HG02759 (cell line): ENCODE measurements around the gene CACNA2D3.

ENCODE experiments used
- ATAC-seq: cut with Tn5 transposase; IDR thresholded peaks from one replicate; pipeline ENCODE4 v1.9.1; 2021; ENCODE audit warnings: mild to moderate bottlenecking, moderate library complexity; ENCODE audit not compliant: unreplicated experiment

The CACNA2D3 gene

DNA sequence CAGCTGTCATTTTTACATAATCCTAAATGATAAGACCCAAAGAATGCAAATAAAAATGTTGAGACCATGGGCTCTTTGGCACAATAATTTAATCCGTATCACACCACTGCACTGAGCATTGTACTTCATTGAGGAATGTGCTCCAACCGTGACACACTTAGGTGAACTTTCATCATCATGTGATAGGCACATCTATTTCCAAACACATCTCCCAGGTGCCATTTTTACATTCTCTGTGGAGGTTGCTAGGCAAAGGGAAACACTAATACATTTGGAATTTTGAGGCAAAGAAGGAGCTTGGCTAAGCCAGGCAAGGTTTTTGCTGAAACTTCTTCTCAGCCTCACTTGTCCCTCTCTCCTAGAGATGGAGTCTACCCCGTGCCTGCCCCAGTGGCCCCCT, 736.8 kb downstream of the CACNA2D3 start:
- ATAC-seq = no peak

GRCh38 chr3:54861248-54862067, 739.1 kb downstream of the CACNA2D3 start:
- ATAC-seq = no peak

DNA sequence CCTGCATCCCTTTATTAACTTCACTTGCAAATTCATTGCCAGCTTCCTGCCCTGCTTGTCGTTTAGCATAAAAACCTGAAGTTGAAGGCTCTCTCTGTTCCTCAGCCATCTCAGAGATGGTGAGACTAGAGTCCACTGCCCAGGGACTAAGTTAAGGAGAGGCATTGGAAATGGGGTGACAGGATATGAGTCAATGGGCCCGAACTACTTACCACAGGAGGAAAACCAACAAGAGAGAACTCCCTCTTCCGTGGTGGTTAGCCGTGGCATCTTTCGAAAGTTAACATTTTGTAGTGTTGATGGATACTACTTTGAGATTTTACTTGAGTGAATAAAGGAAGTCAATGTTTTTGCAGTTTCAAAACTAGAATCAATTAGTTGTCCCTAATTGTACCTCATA, 740.2 kb downstream of the CACNA2D3 start:
- ATAC-seq = no peak

GRCh38 chr3:54863366-54863765, 741.0 kb downstream of the CACNA2D3 start:
- no peak for ATAC-seq

DNA sequence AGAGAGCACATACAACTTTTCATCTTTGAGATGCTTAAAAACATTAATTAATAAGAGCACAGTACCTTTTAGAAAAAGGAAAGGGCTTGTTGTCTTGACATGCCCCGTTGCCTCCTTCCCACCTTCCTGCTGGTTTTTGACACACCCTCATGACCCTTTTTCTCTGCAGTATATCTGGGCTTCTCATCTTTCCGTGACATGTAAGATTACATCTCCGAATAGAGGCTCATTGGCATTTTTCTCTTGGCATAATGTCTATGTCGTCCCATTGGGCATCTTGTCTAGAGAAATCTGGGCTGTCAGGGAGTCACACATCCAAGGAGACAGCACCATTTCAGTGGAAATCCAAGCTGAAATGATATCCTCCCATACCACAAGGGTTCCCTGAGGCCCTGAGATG, 741.4 kb downstream of the CACNA2D3 start:
- no peak for ATAC-seq

DNA sequence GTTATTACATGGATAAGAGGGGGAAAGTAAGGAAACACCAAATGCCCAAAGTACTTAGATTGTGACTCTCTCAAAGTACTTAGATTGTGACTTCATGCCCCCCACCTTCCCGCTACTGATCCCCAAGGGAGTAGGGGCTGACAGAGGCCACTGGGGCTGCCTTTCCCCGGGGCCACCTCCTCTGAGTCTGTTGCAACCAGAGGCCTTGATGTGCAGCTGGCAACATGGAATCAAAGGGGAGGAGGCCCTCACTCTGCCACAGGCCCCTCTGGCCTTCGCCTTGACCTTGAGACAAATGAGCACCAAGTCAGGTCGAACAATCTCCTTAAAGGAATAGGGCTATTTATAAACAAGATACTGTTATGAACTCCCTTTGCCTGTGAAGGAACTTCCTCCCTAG, 743.0 kb downstream of the CACNA2D3 start:
- ATAC-seq = no peak

GRCh38 chr3:54866251-54866650, 743.9 kb downstream of the CACNA2D3 start:
- ATAC-seq = no peak

DNA sequence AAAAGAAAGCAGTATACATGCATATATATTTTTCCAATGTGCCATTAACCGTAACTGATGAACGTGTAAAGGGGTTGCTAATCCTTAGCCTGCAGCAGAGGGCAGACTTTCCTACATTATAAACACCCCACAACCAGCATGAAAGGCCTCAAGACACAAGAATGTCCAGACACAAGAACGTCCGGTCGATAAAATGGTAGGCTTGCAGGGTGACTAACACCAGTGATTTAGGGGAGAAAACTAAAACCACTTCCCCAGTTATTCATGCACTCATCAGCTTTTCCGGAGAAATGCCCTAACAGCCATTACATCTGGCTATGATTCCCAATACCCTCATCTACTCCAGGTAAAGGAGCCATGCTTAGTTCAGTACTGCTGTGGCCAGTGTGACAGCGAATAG, 748.1 kb downstream of the CACNA2D3 start:
- no peak for ATAC-seq

GRCh38 chr3:54871867-54872266, 749.5 kb downstream of the CACNA2D3 start:
- no peak for ATAC-seq

- no peak for ATAC-seq
Measured at GRCh38 chr3:54873059-54874010, 751.0 kb downstream of the CACNA2D3 start.

DNA sequence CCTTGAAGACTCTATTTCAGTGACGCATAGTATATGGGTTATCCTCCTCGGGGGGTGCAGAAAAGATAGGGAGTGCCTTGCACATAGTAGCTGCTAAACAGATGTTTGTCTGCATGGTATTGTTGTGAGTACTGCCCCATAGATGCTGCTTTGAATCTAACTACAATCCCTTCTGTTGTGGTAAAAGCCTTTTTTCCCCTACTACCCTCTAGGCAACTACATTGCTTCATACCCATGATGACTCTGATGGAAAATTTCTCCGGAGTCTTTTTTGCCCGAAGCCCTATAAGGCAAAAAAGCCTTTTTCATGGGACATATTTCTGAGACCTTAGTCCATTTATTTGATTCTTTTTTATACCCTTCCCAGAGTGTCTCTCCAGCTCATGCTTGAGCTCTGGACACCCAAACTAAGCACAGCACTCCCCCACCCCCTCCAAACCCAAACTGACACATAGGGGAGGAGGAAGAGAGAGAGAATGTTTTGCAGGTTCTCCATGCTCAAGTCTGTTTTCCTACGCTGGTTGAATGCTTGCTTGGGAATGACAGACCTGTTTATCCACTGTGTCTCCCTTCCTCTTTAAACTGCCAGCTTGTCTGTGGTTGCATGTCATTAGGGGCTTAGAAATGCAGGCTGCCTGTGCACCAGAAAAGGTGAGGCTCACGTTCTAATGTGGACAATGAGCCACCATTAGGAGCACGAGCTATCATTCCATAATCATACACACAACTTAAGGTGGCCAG, 752.6 kb downstream of the CACNA2D3 start:
- no peak for ATAC-seq

GRCh38 chr3:54875596-54876268, 753.4 kb downstream of the CACNA2D3 start:
- no peak for ATAC-seq

GRCh38 chr3:54876694-54877093, 754.3 kb downstream of the CACNA2D3 start:
- ATAC-seq = no peak

DNA sequence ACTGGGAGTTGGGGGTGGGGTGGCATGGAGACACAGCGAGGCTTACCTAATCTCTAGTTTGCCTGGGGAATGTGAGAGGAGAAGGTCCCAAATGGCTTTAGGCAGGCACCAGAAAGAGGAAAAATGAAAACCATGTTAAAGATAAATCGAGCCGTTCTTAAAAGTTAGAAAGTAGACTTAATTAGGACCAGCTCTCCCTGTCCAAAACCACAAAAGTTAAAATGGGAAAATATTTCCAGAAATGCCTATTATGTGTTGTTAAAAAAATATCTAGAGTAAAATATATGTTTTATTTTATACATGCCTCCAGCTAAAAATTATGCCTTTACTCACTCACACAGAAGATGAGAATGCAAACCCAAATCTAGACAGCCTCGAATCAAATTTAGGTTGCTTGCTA, 755.4 kb downstream of the CACNA2D3 start:
- no peak for ATAC-seq

- ATAC-seq = no peak
Measured at GRCh38 chr3:54878145-54878544, 755.8 kb downstream of the CACNA2D3 start.

DNA sequence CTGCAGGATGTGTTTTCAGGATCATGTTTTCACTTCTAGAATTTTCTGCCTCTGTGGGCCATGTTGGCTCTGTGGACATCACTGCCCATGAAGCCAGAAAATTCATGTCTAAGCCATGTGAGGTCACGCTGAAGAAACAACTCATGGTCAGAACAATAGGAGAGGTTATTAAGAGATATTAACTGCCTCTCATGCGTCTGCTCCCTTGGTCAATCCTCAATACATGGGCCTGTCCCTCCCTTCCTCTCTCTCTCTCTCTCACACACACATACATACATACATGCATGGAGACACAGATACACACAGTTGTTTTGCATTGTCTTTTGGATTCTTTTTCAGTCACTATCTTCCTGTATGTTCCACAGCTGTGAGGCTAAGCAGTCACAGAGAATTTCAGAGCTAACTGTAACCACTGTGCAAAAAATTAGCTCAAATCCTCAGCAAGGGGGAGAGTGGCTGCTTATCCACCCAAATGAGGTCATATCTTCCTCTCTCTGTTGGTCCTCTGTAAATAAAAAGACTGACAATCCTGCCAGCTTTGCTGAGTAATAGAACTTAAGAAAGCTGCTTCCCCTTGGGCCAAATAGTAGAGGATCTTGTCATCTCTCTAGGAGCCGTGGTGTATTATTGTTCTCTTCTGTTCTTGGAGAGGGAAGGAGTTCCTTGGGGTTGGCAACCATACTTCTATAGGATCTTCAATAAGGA, 759.9 kb downstream of the CACNA2D3 start:
- no peak for ATAC-seq

GRCh38 chr3:54888162-54888561, 765.8 kb downstream of the CACNA2D3 start:
- ATAC-seq = no peak

GRCh38 chr3:54888873-54889272, 766.5 kb downstream of the CACNA2D3 start:
- ATAC-seq = no peak

DNA sequence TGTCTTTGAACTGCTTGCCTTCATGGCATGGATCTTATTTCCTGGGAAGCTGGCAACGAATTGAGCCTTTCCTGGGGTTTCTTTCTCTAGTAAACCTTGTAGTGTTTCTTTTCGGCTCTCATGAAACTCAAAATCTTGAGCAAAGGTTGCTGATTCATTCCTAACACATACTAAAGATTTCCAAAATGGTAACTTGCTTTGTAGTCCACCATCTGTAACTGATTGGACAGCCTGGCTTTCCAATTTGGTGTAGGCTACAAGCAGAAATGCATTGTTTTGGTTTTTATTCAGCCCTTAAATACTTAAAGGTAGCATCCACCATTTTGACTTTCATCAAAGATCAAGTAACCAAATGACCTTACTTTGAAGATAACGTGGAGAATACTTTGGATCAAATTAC, 767.4 kb downstream of the CACNA2D3 start:
- ATAC-seq = no peak

- ATAC-seq = no peak
Measured at GRCh38 chr3:54891540-54891897, 769.2 kb downstream of the CACNA2D3 start.
